ENCODE data around the gene SGPP1.

GRCh38 chr14:63666335-63666734, 61.5 kb downstream of the SGPP1 start:
- TF ChIP-seq MAX (IDR thresholded peaks at IDR 0.05; ENCODE audit: low read depth, low read length), result no peak
- TF ChIP-seq, protein P1, sequence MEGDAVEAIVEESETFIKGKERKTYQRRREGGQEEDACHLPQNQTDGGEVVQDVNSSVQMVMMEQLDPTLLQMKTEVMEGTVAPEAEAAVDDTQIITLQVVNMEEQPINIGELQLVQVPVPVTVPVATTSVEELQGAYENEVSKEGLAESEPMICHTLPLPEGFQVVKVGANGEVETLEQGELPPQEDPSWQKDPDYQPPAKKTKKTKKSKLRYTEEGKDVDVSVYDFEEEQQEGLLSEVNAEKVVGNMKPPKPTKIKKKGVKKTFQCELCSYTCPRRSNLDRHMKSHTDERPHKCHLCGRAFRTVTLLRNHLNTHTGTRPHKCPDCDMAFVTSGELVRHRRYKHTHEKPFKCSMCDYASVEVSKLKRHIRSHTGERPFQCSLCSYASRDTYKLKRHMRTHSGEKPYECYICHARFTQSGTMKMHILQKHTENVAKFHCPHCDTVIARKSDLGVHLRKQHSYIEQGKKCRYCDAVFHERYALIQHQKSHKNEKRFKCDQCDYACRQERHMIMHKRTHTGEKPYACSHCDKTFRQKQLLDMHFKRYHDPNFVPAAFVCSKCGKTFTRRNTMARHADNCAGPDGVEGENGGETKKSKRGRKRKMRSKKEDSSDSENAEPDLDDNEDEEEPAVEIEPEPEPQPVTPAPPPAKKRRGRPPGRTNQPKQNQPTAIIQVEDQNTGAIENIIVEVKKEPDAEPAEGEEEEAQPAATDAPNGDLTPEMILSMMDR (IDR thresholded peaks at IDR 0.05; ENCODE audit: low read depth, low read length), result no peak
